Measurements from ENCODE around the gene DACH1. TPM values are rescaled to one million over a fixed set of nuclear protein-coding genes. Genes with fewer than 3 reads are reported as not detected.

Gene DACH1
- total RNA-seq, 2 donors from 2014 or later = 0.39 to 1.6 TPM

DNA sequence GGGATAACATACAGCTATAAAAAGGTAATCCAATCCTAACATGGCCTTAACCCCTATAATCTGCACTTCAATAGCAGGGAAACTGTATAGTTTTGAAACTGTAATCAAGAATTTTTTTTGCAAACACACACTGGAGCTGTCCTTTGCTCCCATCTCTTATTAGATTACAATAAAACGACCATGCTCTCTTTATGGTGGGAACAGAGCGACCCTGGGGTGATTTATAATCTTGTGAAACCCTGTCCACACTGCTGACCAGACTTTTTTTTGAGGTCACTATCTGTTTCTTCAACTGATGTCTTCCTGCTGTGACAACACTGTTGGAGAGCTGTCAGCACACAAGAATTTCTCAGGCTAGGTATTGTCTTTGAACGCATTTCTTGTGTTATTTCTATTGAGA is 35.3 kb downstream of the DACH1 start:
- Histone ChIP-seq H3K36me3 (no peaks in the 10 kb centered on the region), H3K9me3 (no peaks in the 10 kb centered on the region), H3K27me3 (no peaks in the 10 kb centered on the region), H3K4me1 (no peaks in the 10 kb centered on the region), H3K4me3 (no peak overlapping the region), H3K27ac (no peak overlapping the region)
- TF ChIP-seq CTCF (IDR thresholded peaks at IDR 0.05) = no peak
- no peak for DNase-seq (ENCODE audit: low spot score)

GRCh38 chr13:71830736-71831135 is 36.3 kb downstream of the DACH1 start:
- Histone ChIP-seq H3K4me3 (no peak overlapping the region), H3K4me1 (no peaks in the 10 kb centered on the region), H3K27ac (no peak overlapping the region), H3K36me3 (no peaks in the 10 kb centered on the region), H3K27me3 (no peaks in the 10 kb centered on the region), H3K9me3 (no peaks in the 10 kb centered on the region)
- no peak for DNase-seq (ENCODE audit: low spot score)
- no peak for TF ChIP-seq CTCF (IDR thresholded peaks at IDR 0.05)

GRCh38 chr13:71830323-71830722 is 36.7 kb downstream of the DACH1 start:
- TF ChIP-seq CTCF (IDR thresholded peaks at IDR 0.05) = no peak
- Histone ChIP-seq H3K4me3 (no peak overlapping the region), H3K27ac (no peak overlapping the region), H3K27me3 (no peaks in the 10 kb centered on the region), H3K9me3 (no peaks in the 10 kb centered on the region), H3K4me1 (no peaks in the 10 kb centered on the region), H3K36me3 (no peaks in the 10 kb centered on the region)
- no peak for DNase-seq (ENCODE audit: low spot score)

DNA sequence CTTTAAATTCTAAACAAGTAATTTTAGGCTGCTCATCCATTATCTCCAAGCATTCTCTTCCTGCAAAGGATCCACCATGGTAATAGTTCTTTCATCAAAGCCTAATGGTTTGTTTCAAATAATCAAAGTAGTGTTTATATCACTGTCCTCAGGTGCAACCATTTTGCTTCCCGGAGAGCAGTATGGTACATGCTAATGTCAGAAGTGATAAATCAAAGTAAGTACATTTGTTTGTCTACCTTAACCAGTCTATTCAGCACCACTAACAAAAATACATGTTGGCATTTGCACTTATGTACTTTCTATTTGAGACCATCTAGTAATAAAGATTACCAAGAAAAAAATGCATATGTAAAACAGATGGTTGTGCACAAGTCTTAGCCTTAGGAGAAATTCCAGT is 37.5 kb downstream of the DACH1 start:
- Histone ChIP-seq H3K9me3 (no peaks in the 10 kb centered on the region), H3K27me3 (no peaks in the 10 kb centered on the region), H3K36me3 (no peaks in the 10 kb centered on the region), H3K4me1 (no peaks in the 10 kb centered on the region), H3K4me3 (no peak overlapping the region), H3K27ac (no peak overlapping the region)
- no peak for TF ChIP-seq CTCF (IDR thresholded peaks at IDR 0.05)
- DNase-seq (ENCODE audit: low spot score) = no peak

DNA sequence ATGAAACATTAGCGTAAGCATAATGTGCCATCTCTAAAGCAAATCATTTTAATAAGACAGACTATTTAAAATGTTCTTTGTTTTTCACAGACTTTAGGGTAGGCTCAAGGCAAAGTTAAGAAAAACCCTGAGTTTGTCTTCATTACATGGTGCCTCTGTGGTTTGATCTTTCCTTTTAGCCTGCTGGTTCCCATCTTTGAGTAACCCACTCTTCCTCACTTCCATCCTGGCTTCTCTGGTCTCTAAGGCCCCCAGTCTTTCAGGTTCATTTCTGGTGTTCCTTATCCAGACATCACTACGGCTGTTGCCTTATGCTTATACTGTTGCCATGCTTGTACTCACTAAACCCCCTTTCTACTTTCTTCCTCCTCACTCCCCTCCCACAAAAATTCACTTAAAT is 38.4 kb downstream of the DACH1 start:
- no peak for TF ChIP-seq CTCF (IDR thresholded peaks at IDR 0.05)
- H3K4me3 ChIP-seq = no peak overlapping the region
- H3K27me3 ChIP-seq = no peaks in the 10 kb centered on the region
- no peak overlapping the region for H3K27ac ChIP-seq
- H3K4me1 ChIP-seq = no peaks in the 10 kb centered on the region
- no peaks in the 10 kb centered on the region for H3K9me3 ChIP-seq
- no peak for DNase-seq (ENCODE audit: low spot score)
- no peaks in the 10 kb centered on the region for H3K36me3 ChIP-seq

DNA sequence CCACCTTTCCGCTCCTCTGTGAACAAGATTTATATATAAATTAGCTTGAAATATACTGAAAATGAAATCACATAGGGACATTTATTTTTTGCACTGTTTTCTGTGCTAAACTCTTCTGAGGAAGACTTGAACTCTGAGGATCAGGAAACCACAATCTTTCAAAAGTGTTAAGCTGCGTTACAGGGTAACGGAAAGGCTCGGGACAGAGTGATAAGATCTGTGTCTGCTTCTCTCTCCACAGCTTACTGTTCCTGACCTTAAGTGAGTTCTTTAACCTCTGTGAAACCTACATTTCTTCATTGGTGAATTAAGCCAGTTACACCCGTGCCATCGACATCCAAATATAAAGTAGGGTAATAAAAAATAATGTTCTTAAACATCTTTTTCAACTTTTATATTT is 38.9 kb downstream of the DACH1 start:
- TF ChIP-seq CTCF (IDR thresholded peaks at IDR 0.05) = no peak
- no peak for DNase-seq (ENCODE audit: low spot score)
- no peak overlapping the region for H3K4me3 ChIP-seq
- no peaks in the 10 kb centered on the region for H3K36me3 ChIP-seq
- H3K9me3 ChIP-seq = no peaks in the 10 kb centered on the region
- no peaks in the 10 kb centered on the region for H3K4me1 ChIP-seq
- H3K27me3 ChIP-seq = no peaks in the 10 kb centered on the region
- H3K27ac ChIP-seq = no peak overlapping the region
